Measurements from ENCODE around the gene PIR.
A peak's percentile ranks its signal among the peaks of the same experiment; 100 is the strongest.

The PIR gene

GRCh38 chrX:15493118-15493962 lies at the start of gene PIR:
Gene PIR, minus strand, starts transcription at chrX:15493333. Its CDS starts 2,076 bp downstream, at chrX:15491257.
- DNase-seq (ENCODE audit: low spot score) = peak; percentile 88

DNA sequence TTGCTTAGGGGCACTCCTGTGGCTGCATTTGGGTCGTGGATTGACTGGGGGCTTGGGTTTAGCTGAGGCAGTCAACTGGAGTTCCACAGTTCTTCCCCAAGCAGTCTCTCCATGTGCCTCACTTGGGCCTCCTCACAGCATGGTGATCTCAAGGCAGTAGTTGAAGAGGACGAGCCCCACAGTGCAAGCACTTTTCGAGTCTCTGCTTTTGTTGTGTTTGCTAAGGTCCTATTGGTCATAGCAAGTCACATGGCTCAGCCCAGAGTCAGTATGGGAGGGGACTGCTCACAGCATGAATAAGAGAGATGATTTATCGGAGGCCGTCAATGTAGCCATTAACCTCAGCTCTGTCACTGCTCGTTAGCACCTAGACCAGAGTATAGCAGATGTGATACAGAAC lies 37.2 kb upstream of the PIR start:
- DNase-seq (ENCODE audit: low spot score) = no peak

DNA sequence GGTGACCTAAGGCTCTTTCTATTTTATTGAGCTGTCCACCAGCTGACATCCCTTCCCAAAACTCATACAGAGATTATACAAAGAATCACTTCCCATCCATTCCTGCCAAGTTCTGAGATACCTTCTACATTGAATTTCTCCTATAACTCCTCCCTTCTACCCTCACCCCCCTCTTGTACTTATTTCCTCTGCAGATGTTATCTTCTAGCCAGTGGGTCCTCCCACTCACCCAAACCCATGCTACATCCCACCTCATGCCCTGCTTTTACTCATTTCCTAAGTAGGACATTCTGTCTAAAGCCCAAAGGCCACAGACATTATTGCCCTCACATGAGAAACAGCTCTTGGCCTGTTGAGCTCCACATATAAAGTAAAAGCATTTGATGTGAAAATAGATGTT lies 36.0 kb upstream of the PIR start:
- no peak for DNase-seq (ENCODE audit: low spot score)

GRCh38 chrX:15525664-15526416 lies 32.7 kb upstream of the PIR start:
- no peak for DNase-seq (ENCODE audit: low spot score)

DNA sequence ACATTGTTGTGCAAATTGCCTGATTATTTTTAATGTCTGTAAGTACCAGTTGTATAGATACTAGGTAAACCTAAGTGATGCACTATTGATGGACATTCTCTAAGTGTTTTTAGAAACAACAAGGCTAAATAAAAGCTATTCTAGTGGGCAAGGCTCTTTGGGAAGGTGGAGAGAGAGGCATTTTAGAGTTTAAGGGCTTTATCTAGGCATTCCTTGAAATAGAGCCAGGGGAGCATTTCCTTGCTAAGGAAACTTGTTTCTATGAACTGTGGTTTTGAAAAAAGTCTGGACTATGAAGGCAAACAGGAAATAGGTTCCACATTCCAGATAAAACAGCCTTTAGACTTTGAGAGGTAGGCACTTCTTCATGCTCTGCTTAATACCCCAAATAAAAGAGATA lies 31.3 kb upstream of the PIR start:
- no peak for DNase-seq (ENCODE audit: low spot score)

GRCh38 chrX:15523088-15523487 lies 30.0 kb upstream of the PIR start:
- no peak for DNase-seq (ENCODE audit: low spot score)

GRCh38 chrX:15522464-15522863 lies 29.3 kb upstream of the PIR start:
- no peak for DNase-seq (ENCODE audit: low spot score)

GRCh38 chrX:15515931-15516330 lies 22.8 kb upstream of the PIR start:
- no peak for DNase-seq (ENCODE audit: low spot score)

DNA sequence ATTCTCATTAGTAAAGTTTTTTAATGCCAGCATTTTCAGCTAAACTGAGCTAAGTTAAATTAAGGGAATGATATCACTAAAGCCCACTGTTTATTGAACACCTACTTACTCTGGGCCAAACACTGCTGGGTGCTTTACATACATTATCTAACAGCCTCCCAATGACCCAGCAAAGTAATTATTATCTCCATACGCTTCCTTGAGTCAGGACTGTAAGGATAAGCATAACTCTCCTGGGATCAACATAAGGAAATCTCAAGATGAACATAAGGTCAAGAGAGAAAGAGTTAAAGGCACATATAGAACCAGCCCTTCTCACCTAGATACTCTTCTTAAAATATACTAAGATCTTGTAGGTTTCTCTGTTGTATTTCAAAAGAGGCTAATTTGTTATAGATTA lies 21.1 kb upstream of the PIR start:
- no peak for DNase-seq (ENCODE audit: low spot score)

DNA sequence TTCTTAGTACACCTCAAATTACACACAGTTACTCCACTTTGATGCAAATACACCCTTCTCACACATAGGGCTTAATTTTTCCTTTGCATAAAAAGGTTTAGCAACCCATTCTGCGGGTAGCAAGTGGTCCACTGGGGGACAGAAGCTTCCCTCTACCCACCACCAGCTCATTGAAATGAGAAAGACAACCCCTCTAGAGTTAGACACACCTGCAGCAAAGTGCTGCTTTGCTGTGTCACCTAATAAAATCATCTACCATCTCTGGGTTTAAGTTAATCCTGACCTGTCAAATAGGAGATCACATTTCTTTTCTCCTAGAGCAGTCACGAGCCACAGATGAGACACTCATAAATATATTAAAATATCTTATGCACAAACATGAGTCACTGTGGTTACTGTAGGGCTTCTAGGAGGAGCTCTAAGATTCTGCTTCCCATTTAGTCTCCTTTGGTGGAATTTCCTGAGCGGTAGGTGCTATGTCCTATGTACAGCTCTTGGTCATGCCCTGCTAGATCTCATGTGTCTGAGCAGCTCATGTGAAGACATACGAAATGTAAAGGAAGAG lies 19.4 kb upstream of the PIR start:
- DNase-seq (ENCODE audit: low spot score) = no peak

GRCh38 chrX:15511563-15511962 lies 18.4 kb upstream of the PIR start:
- DNase-seq (ENCODE audit: low spot score) = no peak

DNA sequence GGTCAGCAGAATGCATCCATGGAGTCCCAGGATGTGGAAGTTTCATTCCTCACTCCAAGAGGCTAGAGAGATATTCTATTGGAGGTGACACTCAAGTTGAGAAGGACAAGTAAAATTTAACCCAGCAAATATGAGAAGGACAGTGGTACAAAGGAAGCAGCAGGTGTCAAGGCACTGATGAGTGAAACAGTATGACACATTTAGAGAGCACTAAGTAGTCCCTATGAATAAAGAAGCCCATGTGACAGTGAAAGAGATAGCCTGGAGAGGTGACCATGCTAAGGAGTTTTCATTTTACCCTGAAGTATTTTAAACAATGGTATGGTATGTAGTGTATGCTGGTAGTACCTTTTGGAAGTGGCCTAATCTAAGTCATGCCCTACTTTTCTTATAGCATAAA lies 16.7 kb upstream of the PIR start:
- no peak for DNase-seq (ENCODE audit: low spot score)

DNA sequence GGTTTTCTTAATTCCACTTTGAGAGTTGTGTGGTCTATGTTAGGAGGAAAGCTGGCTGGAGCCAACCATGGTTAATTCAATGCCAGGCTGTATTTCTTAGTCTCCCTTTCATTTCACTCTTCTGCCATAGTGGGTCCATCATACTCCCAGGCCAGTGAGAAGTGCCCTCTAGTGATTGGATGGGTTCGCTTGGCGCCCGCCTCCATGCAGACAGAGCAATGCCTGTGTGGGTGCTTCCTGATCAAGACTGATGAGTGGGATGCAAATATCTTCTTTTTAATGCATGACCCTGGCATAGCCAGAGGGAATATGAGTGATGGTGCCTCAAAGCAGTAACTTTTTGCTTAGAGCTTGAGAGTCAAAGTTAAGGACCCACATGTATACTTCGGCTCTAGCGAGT lies 13.9 kb upstream of the PIR start:
- DNase-seq (ENCODE audit: low spot score) = no peak

- DNase-seq (ENCODE audit: low spot score) = peak; percentile 15
These were observed 12.0 kb upstream of the PIR start for GRCh38 chrX:15505101-15505500.

- DNase-seq (ENCODE audit: low spot score) = no peak
These were observed 11.5 kb upstream of the PIR start for GRCh38 chrX:15504661-15505060.

- no peak for DNase-seq (ENCODE audit: low spot score)
These were observed 8.4 kb upstream of the PIR start for GRCh38 chrX:15501506-15501905.

DNA sequence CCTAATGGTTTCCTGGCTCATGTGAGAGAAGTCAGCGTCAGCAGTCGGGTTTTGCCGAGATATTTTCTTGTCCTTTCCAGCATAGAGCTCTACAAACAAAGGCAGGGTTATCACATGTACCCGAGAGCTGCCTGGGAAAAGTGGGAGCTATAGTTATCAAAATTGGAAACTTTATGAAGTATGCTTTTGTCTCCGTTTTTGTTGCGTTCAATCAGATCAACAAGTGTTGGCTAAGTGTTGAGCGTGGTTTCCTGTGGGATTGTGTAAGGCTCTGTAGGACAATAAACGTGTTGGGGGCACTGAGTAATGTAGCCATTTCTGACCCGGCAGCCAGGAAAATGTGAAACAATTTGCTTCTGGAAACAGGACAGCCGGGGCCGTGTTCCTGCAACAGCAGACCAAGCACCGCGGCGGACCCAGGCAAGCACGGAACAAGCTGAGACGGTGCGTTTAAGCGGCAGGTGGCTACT lies 7.4 kb upstream of the PIR start, which contains the start of gene BMX:
Gene BMX, plus strand, starts transcription at position 311 of the 470 bp plus-strand sequence. CDS start 7,547 bp downstream, outside the sequence.
- no peak for DNase-seq (ENCODE audit: low spot score)

- DNase-seq (ENCODE audit: low spot score) = no peak
These were observed 6.8 kb upstream of the PIR start for GRCh38 chrX:15499976-15500375.

- DNase-seq (ENCODE audit: low spot score) = no peak
These were observed 5.6 kb upstream of the PIR start for GRCh38 chrX:15498741-15499140.

- DNase-seq (ENCODE audit: low spot score) = peak; percentile 69
These were observed 4.7 kb upstream of the PIR start for GRCh38 chrX:15497865-15498264.

DNA sequence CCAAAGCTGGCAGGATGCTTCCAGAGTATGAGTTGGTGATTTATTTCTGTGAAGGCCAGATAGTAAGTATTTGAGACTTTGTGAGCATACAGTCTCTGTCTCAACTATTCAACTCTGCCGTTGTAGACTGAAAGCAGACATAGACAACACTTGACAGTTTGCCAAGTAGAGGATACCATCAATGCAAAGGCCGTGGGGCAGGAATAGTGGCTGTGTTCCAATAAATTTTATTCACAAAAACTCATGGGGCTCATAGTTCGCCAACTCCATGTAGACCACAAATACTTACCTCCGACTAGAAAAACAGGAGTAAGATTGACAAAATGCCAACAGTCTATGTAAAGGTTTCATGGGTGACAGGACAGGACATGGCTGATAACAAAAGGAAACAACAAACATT lies 3.7 kb upstream of the PIR start:
- DNase-seq (ENCODE audit: low spot score) = no peak

DNA sequence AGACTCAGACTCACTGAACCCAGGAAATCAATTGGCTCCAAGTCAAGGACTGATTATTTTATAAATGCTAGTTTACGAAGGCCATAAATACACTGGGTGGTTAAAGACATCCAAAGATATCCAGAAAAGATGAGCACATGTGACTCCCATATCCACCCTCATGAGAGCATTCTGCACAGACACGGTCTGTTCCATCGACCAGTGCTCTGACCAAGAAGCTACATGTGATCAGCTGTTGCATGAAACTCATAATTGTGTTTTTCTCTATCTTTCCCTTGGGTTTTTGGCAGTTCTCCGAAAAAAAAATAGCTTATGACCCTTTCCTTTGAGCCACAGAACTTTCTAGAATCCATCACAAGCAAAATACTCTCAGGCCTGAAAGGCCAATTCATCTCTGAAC lies 2.7 kb upstream of the PIR start:
- DNase-seq (ENCODE audit: low spot score) = no peak

DNA sequence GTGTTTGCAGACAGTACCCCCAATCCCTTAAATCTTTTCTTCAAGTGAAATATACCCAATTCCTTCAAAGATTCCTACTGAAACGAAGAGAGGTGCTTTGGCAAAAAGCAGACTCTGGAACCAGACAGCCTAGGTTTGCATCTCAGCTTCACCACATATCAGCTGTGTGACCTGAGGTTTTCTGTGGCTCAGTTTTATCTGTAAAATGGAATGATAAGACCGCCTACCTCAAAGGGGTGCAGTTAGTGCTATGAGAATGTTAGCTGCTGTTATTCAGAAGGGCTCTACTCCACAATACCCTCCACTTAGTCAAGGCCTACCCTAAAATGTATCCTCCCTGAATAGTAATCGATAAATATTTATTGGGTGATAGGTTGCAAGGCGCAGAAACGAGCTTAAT lies 664 bp downstream of the PIR start:
- no peak for DNase-seq (ENCODE audit: low spot score)

Measured in hematopoietic multipotent progenitor cell treated with erythropoietin and hydrocortisone succinate and interleukin-3 and kit ligand, for 15 days (in vitro differentiated cells).